GM12878 (cell line): ENCODE data around the gene RAD23B. TPM values are rescaled to one million over a fixed set of nuclear protein-coding genes. Genes with fewer than 3 reads are reported as not detected.

Experiments used
- BCL11A ChIP-seq: IDR thresholded peaks from 2 replicates; pipeline ENCODE4 v1.6.1; 2011; ENCODE audit warnings: low read depth, low read length
- CBFB ChIP-seq: IDR thresholded peaks from 2 replicates; pipeline ENCODE4 v1.6.1; 2016; ENCODE audit warnings: antibody characterized with exemption, low read depth
- CUX1 ChIP-seq: IDR thresholded peaks from 2 replicates; pipeline ENCODE4 v1.6.1; 2012; ENCODE audit warnings: improper control_type of control experiment, low read depth, low read length; ENCODE audit not compliant: insufficient replicate concordance
- DPF2 ChIP-seq: fragments of 450-650 bp; IDR thresholded peaks from 2 replicates; pipeline ENCODE4 v1.6.1; 2017; ENCODE audit warnings: mild to moderate bottlenecking
- EP300 ChIP-seq, 2 experiments: fragments of 150-350 bp in 1 of 2; IDR thresholded peaks; 2 replicates each; pipeline ENCODE4 v1.6.1; 2011 to 2012; ENCODE audit warnings: low read depth in 2 of 2, low read length in 2 of 2, borderline replicate concordance in 1 of 2, improper control_type of control experiment in 1 of 2, inconsistent platforms in 1 of 2; ENCODE audit not compliant: control insufficient read depth in 1 of 2
- IKZF1 ChIP-seq: fragments of 450-650 bp; conservative IDR thresholded peaks from 2 replicates; pipeline ENCODE4 v1.6.1; 2017; ENCODE audit warnings: antibody characterized with exemption, mild to moderate bottlenecking
- IKZF2 ChIP-seq, 2 experiments: fragments of 450-650 bp; IDR thresholded peaks; 2 replicates each; pipeline ENCODE4 v1.6.1; 2017; ENCODE audit warnings: mild to moderate bottlenecking in 2 of 2, moderate library complexity in 2 of 2
- IRF3 ChIP-seq: fragments of 450-650 bp; IDR thresholded peaks from 2 replicates; pipeline ENCODE4 v1.6.1; 2014; ENCODE audit warnings: mild to moderate bottlenecking
- MEF2A ChIP-seq: IDR thresholded peaks from 2 replicates; pipeline ENCODE4 v1.6.1; 2011; ENCODE audit warnings: low read depth, mild to moderate bottlenecking, low read length, moderate library complexity; ENCODE audit not compliant: insufficient read depth
- NFYA ChIP-seq: IDR thresholded peaks from 2 replicates; pipeline ENCODE4 v1.6.1; 2011; ENCODE audit warnings: low read depth, mild to moderate bottlenecking, low read length, improper control_type of control experiment, borderline replicate concordance
- RUNX3 ChIP-seq: IDR thresholded peaks from 2 replicates; pipeline ENCODE4 v1.6.1; 2012; ENCODE audit warnings: low read length, inconsistent platforms
- SMAD1 ChIP-seq: fragments of 450-650 bp; IDR thresholded peaks from 2 replicates; pipeline ENCODE4 v1.6.1; 2018; ENCODE audit warnings: mild to moderate bottlenecking, low read depth; ENCODE audit not compliant: partially characterized antibody
- STAT1 ChIP-seq: fragments of 450-650 bp; conservative IDR thresholded peaks from 2 replicates; pipeline ENCODE4 v1.6.1; 2014; ENCODE audit warnings: antibody characterized with exemption, mild to moderate bottlenecking
- TCF3 ChIP-seq: IDR thresholded peaks from 2 replicates; pipeline ENCODE4 v1.6.1; 2012; ENCODE audit warnings: low read depth, mild to moderate bottlenecking, low read length, borderline replicate concordance; ENCODE audit not compliant: insufficient read depth
- USF2 ChIP-seq: IDR thresholded peaks from 2 replicates; pipeline ENCODE4 v1.6.1; 2011; ENCODE audit warnings: low read depth, low read length, improper control_type of control experiment, borderline replicate concordance
- WRNIP1 ChIP-seq: IDR thresholded peaks from 2 replicates; pipeline ENCODE4 v1.6.1; 2011; ENCODE audit warnings: low read depth, low read length, improper control_type of control experiment, borderline replicate concordance
- YBX1 ChIP-seq: fragments of 450-650 bp; IDR thresholded peaks from 2 replicates; pipeline ENCODE4 v1.6.1; 2016; ENCODE audit warnings: antibody characterized with exemption
- ZNF24 ChIP-seq: fragments of 450-650 bp; IDR thresholded peaks from 2 replicates; pipeline ENCODE4 v1.6.1; 2017; ENCODE audit warnings: antibody characterized with exemption, mild to moderate bottlenecking
- ZNF622 ChIP-seq: fragments of 450-650 bp; IDR thresholded peaks from 2 replicates; pipeline ENCODE4 v1.6.1; 2017; ENCODE audit warnings: mild to moderate bottlenecking, inconsistent platforms
- polyA plus RNA-seq, 11 experiments: library from polyadenylated mRNA; depleted of rRNA in 4 of 11; unstranded in 6 of 11; stranded (reverse) in 5 of 11; fragments of >200 nt; fragmentation: Nextera tagmentation in 4 of 11; fragmentation: Illumina TruSeq in 1 of 11; extraction: Ambion mirVana in 4 of 11; extraction: Trizol in 1 of 11; gene quantifications; 1 replicate in 1 of 11; 2 replicates in 10 of 11; pipeline versions ENCODE4 v1.2.1 to v1.2.3, GENCODE V29; 2011 to 2016; ENCODE audit warnings: inconsistent platforms in 2 of 11, missing spikeins in 2 of 11, low read depth in 1 of 11
- total RNA-seq, 4 experiments: library from RNA; depleted of rRNA in 3 of 4; stranded (reverse); fragments of >200 nt in 3 of 4; fragmentation: Illumina TruSeq in 1 of 4; extraction: Trizol in 1 of 4; gene quantifications; 2 replicates each; pipeline versions ENCODE4 v1.2.1 to v1.2.3, GENCODE V29; 2013 to 2021
- TF ChIP-seq, protein P1 (sequence below): fragments of 450-650 bp; IDR thresholded peaks from 2 replicates; pipeline ENCODE4 v1.6.1; 2018; ENCODE audit warnings: mild to moderate bottlenecking, low read depth, moderate library complexity; ENCODE audit not compliant: partially characterized antibody

RAD23B gene
- total and polyA plus RNA-seq, 10 of the 15 experiments (the other 5 are each of a cell fraction or from before 2014, with no cell fraction given): 10.3 to 256 (median 54.6) TPM

GRCh38 chr9:107309271-107309670 lies 26.2 kb downstream of the RAD23B start (continued):
- TF ChIP-seq, protein P1, sequence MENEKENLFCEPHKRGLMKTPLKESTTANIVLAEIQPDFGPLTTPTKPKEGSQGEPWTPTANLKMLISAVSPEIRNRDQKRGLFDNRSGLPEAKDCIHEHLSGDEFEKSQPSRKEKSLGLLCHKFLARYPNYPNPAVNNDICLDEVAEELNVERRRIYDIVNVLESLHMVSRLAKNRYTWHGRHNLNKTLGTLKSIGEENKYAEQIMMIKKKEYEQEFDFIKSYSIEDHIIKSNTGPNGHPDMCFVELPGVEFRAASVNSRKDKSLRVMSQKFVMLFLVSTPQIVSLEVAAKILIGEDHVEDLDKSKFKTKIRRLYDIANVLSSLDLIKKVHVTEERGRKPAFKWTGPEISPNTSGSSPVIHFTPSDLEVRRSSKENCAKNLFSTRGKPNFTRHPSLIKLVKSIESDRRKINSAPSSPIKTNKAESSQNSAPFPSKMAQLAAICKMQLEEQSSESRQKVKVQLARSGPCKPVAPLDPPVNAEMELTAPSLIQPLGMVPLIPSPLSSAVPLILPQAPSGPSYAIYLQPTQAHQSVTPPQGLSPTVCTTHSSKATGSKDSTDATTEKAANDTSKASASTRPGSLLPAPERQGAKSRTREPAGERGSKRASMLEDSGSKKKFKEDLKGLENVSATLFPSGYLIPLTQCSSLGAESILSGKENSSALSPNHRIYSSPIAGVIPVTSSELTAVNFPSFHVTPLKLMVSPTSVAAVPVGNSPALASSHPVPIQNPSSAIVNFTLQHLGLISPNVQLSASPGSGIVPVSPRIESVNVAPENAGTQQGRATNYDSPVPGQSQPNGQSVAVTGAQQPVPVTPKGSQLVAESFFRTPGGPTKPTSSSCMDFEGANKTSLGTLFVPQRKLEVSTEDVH: no peak
- no peak for TF ChIP-seq CBFB
- TF ChIP-seq USF2: no peak
- no peak for TF ChIP-seq TCF3
- TF ChIP-seq BCL11A: peak; percentile 31; the same call in 1 of the 2 replicates
- peak in 1 of 2 experiments; percentile 63; a peak in 1 of 4 replicates for TF ChIP-seq EP300 (IDR thresholded peaks at IDR 0.05; ENCODE audit: borderline replicate concordance in 1 of 2, control insufficient read depth in 1 of 2, low read depth in 2 of 2, low read length in 2 of 2)
- no peak for TF ChIP-seq NFYA
- TF ChIP-seq RUNX3: peak; percentile 57
- TF ChIP-seq ZNF622: no peak
- peak; percentile 74 for TF ChIP-seq CUX1
- no peak for TF ChIP-seq DPF2
- peak; percentile 64 to 68; a peak in 3 of 4 replicates for TF ChIP-seq IKZF2 (IDR thresholded peaks at IDR 0.05)
- no peak for TF ChIP-seq YBX1
- TF ChIP-seq IRF3: no peak
- no peak for TF ChIP-seq MEF2A
- peak; percentile 23; the same call in 1 of the 2 replicates for TF ChIP-seq IKZF1
- peak; percentile 78 for TF ChIP-seq ZNF24
- TF ChIP-seq WRNIP1: no peak
- no peak for TF ChIP-seq STAT1
- peak; percentile 39 for TF ChIP-seq SMAD1
